CD4-positive, alpha-beta T cell treated with Interleukin-15 for 4 hours (primary cell): ENCODE measurements around the gene COMMD9.
A peak's percentile ranks its signal among the peaks of the same experiment; 100 is the strongest.

ENCODE experiments used
- DNase-seq: peaks from one replicate; pipeline ENCODE4 v3.0.0-alpha.2; 2020; ENCODE audit warnings: low spot score

COMMD9 gene

GRCh38 chr11:36296884-36297543 is 7.8 kb upstream of the COMMD9 start:
- no peak for DNase-seq

GRCh38 chr11:36295926-36296325 is 6.7 kb upstream of the COMMD9 start, which contains the start of gene PRR5L:
TSS of gene PRR5L (plus strand) at chr11:36296288. CDS start at chr11:36401122, 104,834 bp downstream.
- DNase-seq, result no peak

- DNase-seq, result peak; percentile 68
Measured at GRCh38 chr11:36292311-36292722, 3.1 kb upstream of the COMMD9 start.

- DNase-seq, result no peak
Measured at GRCh38 chr11:36288442-36289225, 590 bp downstream of the COMMD9 start.

GRCh38 chr11:36282926-36283325 is 6.3 kb downstream of the COMMD9 start:
- no peak for DNase-seq

- no peak for DNase-seq
Measured at GRCh38 chr11:36281850-36282249, 7.4 kb downstream of the COMMD9 start.

- no peak for DNase-seq
Measured at GRCh38 chr11:36280531-36280930, 8.7 kb downstream of the COMMD9 start.

- no peak for DNase-seq
Measured at GRCh38 chr11:36278531-36279282, 10.5 kb downstream of the COMMD9 start.

GRCh38 chr11:36274414-36274813 is 14.8 kb downstream of the COMMD9 start:
- no peak for DNase-seq

- no peak for DNase-seq
Measured at GRCh38 chr11:36273110-36273509, 16.1 kb downstream of the COMMD9 start.

GRCh38 chr11:36271794-36272407 is 17.3 kb downstream of the COMMD9 start:
- DNase-seq, result no peak

- DNase-seq, result no peak
Measured at GRCh38 chr11:36270701-36271100, 18.5 kb downstream of the COMMD9 start.

GRCh38 chr11:36268337-36268985 is 20.8 kb downstream of the COMMD9 start:
- no peak for DNase-seq

- no peak for DNase-seq
Measured at GRCh38 chr11:36266767-36267166, 22.5 kb downstream of the COMMD9 start.

GRCh38 chr11:36265793-36266628 is 23.2 kb downstream of the COMMD9 start:
- DNase-seq, result peak; percentile 28

- no peak for DNase-seq
Measured at GRCh38 chr11:36264973-36265344, 24.3 kb downstream of the COMMD9 start.

GRCh38 chr11:36264011-36264972 is 24.9 kb downstream of the COMMD9 start:
- no peak for DNase-seq

- DNase-seq, result no peak
Measured at GRCh38 chr11:36261094-36261493, 28.1 kb downstream of the COMMD9 start.

GRCh38 chr11:36258730-36259360 is 30.4 kb downstream of the COMMD9 start:
- DNase-seq, result no peak
